Measurements from ENCODE around the gene BTBD2.

Gene BTBD2

DNA sequence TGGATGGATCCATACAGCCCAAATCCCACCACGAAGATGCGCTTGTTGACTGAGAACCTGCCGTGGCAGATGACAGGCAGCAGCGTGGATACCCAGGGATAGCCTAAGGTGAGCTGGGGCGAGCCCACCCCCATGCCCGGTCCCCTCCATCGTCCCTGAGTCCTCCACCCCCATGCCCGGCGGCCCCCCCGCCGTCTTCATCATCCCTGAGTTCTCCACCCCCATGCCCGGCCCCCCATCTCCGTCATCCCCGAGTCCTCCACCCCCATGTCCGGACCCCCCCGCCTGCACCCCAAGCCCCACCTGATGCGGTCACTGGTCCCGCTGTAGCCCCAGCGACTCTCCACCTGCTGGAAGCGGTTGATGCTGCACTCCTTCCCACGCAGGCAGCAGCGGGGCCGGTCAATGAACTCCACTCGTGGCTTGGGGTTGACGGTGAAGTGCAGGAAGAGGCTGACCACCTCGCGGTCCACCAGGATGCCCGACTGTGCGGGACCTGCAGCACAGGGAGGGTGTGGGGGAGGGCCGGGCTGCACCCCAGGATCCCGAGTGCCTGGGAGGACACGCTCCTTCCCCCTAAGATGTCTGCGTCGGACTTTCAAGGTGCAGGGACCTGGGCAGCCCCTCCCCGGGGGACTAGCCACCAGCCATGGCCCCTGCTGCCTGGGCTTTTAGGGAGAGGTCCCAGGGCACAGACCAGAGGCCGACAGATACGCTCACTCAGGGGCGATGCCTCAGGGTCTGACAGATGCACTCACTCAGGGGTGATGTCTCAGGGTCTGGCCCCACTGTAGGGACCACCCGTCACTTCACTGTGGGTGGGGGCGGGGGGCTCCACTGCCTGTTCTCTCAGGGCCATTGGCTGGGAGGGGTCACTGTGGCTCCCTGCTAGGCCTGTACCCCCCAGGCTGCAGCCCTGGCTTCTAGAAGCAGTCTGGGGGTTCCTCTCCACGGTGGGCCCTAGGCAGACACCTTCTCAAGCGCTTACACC lies 28.0 kb downstream of the BTBD2 start:
- DNase-seq (ENCODE audit: low spot score) (no peak), FAIRE-seq (no peak)

DNA sequence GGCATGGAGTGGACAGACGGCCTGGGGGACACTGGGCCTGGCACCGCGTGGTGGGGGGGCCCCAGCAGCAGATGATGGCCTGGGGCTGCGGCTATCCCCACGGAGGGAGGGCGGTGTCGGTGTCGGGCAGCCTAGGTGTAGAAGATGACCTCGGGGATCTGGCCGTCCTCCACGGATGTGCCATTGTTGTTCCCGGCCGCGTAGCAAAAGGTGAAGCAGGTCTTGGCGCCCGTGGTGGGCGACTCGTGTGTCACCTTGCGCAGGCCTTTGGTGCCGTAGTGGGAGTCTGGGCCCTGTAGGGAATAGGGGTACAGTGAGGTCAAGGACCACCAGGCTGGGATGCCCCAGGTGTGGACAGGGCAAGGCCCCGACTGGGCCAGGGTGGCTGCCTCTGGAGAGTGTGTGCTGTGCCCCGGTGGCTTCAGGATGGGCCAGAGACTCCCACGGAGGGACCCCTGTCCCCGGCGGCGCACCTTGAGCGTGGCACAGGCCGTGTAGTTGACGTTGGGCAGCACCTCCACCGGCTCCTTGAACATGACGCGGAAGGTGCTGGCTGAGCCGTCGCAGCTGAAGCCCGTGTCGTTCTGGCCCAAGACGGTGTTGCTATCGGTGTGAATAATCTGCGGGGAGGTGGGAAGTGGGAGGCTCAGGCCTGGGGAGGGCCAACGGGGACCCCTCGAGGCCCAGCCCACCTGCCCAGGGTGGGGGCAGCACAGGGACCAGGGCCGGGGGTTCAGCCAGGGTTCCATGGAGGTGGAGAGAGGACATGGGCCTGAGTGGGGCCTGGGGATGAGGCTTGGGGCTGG lies 29.0 kb downstream of the BTBD2 start:
- no peak for FAIRE-seq
- DNase-seq (ENCODE audit: low spot score) = no peak

DNA sequence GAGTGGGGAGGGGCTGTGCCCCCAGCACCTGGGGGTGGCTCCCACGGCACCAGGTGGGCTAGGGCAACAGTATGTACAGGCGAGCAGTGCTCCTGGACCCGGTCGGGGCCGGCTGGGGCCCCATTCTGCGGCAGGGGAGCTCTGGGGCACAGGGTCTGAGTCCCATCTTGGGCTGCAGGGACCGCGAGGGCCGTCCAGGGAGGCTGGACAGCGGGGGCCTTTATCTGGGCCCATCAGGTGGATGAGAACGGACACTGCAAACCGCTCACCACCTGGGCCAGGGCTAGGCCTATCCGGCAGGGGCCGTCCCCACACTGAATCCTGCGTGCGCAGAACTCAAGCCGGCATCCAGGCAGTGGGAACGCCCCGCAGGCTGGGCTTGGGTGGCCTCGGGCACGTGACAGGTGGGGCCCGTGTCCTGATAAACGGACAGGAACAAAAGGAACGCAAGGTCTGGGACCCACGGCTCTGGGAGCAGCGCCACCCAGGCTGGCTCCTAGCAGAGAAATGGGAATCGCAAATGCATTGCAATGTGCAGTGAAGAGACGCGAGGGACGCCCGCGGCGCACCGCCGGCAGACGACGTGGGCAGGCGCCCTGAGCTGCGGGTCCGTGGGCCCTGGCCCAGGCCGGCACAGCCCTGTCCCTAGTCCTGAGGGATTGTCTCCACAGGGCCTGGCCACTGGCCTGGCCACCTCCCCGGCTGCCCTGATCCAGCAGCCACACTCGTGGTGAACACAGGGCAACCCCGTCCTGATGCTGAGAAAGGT lies 29.7 kb downstream of the BTBD2 start:
- DNase-seq (ENCODE audit: low spot score) (no peak), FAIRE-seq (no peak)

DNA sequence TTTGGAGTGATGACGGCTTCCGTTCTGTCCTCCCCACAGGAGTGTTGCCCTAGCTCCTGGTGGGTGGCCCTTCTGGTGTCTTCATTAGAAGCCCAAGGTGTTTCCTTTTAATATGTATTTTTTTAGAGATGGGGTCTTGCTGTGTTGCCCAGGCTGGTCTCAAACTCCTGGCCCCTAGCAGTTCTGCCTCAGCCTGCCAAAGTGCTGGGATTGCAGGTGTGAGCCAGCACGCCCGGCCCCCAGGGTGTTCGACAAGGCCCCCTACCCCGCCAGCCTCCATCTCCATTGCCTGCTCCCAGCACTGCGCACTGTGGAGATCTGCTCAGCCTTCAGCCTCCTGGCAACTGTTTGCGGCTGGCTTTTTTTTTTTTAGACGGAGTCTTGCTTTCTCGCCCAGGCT lies 31.2 kb downstream of the BTBD2 start:
- FAIRE-seq (no peak), DNase-seq (ENCODE audit: low spot score) (no peak)

DNA sequence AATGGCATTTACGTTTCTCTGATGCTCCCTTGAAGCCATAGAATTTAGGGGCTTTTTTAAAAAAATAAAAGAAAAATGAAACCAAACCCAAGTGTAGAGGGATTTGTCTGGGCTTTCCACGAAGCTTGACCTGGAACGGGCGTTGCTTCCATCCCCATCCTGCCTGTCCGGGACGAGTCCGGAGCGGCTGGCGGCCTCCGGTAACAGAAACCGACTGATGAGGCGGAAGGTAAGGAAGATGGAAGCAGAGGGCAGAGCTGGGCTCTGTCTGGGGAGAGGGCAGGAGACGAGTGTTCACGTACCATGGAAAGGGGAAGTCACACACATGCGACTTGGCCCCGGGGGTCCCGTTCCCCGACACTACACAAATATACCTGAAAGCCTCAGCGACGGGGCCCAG lies 34.3 kb downstream of the BTBD2 start:
- no peak for DNase-seq (ENCODE audit: low spot score)
- no peak for FAIRE-seq

DNA sequence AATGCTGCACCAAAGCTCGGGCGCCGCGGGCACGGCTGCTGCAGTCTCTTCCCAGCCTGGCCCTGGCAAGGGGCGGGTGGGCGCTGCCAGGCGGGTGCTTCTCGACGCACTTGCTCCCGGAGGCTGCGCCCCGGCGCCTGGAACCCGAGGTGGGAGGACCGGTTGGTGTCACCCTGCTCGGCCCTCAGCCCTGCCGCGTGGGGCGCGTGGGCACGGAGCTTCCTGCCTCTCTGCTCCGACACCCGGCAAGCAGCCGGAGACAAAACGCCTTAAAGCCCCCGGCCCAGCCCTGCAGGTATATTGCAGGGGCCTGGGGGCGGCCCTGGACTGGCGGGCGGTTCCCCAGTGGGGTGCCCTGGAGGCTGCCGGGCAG lies 34.7 kb downstream of the BTBD2 start:
- DNase-seq (ENCODE audit: low spot score) = no peak
- no peak for FAIRE-seq

DNA sequence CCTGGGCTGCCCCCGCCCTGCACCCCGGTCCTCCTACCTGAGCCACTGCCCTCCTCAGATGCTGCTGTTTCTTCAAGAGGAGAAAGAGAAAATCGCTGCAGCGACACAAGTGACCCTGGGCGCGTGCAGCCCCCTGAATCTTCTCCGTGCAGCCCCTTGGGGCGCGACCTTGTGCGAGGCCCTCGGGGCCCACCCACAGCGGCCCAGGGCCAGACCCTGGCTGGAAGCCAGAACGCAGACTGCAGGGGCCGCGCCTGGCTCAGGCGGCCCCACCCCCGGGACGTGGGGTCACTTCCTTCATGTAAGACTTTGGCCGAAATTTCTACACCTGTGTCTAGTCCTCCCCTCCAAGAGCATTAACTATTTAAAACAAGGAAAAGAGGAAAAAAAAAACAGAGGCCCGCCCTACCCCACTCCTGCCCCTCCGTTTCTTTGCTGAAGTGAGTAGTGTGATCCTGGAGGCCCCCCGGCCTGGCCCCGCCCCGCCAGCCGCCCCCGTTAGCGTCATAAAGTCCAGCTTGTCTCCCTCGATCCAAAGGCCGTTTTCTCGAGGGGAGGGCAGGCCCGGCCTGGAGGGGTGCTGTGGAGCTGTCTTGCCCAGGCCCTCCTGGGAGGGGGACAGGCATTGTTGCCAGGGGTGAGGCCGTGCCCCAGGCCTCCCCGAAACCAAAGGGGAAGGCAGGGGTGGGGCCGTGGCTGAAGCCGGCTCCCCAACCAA lies 35.3 kb downstream of the BTBD2 start:
- DNase-seq (ENCODE audit: low spot score) = no peak
- no peak for FAIRE-seq

DNA sequence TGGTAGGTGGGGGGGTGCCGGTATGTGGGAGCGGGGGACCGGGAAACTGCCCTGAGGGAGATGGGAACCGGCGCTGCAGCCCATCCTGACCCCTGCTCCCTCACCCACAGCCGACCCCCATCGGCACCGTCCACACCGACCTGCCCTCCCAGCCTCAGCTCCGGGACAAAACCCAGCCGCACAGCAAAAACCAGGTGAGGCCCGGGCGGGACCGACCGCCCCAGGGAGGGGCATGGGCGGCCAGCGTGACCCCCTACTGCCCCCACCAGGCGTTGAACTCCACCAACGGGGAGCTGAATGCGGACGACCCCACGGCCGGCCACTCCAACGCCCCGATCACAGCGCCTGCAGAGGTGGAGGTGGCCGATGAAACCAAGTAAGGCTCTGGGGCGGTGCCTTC lies 35.9 kb downstream of the BTBD2 start:
- FAIRE-seq = no peak
- no peak for DNase-seq (ENCODE audit: low spot score)

DNA sequence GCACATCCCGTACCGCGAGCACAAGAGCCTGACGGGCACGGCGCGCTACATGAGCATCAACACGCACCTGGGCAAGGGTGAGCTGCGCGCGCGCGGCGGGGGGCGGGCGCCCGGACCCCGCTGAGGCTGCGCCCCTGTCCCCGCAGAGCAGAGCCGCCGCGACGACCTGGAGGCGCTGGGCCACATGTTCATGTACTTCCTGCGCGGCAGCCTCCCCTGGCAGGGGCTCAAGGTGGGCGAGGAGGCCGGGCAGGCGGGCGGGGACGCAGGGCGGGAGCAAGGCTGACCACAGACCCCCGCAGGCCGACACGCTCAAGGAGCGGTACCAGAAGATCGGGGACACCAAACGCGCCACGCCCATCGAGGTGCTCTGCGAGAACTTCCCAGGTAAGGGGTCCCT lies 36.5 kb downstream of the BTBD2 start:
- FAIRE-seq (no peak), DNase-seq (ENCODE audit: low spot score) (no peak)

DNA sequence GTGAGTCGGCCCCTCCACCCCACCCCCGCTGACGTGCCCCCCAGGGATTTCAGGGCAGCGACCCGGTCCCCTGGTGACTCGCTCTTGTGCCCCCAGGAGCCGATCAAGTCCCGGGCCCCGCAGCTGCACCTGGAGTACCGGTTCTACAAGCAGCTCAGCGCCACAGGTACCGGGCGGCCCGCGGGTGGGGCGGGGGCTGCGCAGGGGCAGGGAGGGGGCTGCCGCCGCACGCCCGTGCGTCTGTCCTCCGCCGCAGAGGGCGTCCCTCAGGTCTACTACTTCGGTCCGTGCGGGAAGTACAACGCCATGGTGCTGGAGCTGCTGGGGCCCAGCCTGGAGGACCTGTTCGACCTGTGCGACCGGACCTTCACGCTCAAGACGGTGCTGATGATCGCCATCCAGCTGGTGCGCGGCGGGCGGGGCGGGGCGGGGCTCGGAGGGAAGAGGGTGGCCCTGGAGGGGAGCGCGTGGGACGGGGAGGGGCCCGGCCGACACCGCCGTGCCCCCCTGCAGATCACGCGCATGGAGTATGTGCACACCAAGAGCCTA lies 37.1 kb downstream of the BTBD2 start:
- FAIRE-seq = no peak
- no peak for DNase-seq (ENCODE audit: low spot score)

DNA sequence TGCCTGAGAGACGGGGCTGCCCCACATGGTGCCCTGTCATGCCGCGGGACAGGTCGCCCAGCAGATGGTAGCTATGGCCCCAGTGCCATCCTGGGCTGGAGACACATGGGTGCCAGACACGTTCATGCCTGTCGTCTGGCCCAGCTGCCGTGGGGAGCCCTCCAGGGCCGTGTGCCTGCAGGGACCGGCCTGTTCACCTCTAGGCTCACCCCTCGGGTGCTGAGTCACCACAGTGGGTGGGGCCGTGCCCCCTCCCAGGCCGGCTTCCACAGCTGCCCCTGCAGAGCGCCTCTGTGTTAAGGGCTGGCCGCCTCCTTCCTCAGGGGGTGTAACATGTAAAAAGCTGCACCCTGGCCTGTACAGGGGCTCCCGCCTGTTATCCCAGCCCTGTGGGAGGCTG lies 38.4 kb downstream of the BTBD2 start:
- no peak for DNase-seq (ENCODE audit: low spot score)
- FAIRE-seq = no peak

DNA sequence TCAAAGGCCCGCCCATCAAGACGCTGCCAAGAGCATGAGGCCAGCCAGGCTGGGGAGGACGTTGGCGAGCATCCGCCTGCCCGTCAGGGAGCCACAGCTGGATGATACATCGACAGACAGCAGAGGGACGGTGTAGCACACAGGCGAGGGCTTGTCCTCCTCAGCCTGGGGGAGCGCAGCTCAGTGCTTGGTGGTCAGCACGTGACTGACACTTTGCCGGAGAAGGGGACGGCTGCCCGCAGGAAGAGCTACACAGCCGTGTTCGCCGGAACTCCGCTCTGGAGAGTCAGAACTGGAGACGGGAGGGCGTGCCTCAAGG lies 40.4 kb downstream of the BTBD2 start:
- no peak for FAIRE-seq
- DNase-seq (ENCODE audit: low spot score) = no peak

DNA sequence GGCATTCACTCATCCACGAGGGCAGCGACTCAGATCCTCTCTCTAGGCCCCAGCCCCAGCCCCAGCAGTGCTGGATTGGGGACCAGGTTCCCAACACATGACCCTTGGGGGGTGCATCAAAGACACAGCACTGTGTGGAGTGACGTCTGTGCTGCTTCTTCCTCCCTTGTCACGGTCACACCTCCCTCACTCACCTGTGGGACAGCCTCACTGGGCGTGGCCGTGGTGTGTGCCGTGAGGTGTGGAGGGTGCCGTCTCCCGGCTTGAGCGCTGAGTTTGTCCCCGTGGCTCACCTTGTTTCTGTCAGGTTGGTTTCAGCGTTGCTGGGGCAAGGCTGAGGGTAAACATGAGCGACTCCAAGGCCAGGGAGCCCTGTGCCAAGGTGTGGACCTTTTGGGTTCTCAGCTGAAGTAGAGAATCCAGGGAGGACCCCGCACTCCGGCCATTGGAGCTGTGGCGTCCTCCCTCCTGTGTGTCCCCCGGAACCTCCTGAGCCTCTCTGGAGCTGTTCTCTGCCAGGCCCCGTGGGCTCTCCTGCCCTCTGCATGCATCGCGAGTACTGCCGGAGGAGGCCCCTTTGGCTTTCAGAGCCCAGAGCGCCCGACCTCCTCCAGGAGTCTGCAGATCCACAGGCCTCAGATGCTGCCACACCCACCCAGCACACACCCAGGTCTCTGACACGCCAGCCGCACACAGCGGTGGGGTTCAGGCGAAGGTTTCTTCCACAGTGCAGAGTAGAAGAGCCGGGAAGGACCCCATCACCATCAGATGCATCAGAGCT lies 40.9 kb downstream of the BTBD2 start:
- no peak for DNase-seq (ENCODE audit: low spot score)
- FAIRE-seq = no peak

DNA sequence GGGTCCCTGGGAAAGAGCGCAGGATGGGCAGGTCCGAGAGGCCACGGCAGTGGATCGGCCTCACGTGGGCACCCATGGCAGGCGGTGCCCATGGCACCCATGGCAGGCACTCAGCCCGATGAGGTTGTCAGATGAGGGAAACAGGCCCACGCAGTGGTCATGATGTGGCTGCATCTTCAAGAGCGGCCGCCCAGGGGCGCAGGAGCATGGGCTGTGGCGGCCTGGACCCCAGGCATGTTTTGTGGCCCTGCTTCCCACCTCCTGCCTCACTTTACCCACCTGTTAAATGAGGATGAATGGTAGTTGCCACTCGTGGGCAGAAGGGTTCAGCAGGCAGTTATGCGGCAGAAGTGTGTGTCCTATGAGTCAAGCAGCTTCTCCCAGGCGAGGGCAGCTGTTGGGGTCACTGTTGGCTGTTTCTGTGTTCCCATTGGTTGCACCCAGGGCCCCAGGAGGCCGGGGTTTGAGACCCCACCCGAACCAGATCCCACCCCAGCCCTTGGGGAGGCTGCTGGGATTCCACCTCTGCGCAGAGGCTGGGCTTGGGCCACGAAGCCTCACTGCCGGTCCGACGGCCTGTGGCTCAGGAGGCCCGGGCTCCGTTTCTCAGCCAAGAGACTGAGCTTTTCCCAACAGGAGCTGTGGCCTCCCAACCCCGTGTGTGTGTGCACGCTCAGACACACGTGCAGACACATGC lies 44.6 kb downstream of the BTBD2 start:
- FAIRE-seq (no peak), DNase-seq (ENCODE audit: low spot score) (no peak)

DNA sequence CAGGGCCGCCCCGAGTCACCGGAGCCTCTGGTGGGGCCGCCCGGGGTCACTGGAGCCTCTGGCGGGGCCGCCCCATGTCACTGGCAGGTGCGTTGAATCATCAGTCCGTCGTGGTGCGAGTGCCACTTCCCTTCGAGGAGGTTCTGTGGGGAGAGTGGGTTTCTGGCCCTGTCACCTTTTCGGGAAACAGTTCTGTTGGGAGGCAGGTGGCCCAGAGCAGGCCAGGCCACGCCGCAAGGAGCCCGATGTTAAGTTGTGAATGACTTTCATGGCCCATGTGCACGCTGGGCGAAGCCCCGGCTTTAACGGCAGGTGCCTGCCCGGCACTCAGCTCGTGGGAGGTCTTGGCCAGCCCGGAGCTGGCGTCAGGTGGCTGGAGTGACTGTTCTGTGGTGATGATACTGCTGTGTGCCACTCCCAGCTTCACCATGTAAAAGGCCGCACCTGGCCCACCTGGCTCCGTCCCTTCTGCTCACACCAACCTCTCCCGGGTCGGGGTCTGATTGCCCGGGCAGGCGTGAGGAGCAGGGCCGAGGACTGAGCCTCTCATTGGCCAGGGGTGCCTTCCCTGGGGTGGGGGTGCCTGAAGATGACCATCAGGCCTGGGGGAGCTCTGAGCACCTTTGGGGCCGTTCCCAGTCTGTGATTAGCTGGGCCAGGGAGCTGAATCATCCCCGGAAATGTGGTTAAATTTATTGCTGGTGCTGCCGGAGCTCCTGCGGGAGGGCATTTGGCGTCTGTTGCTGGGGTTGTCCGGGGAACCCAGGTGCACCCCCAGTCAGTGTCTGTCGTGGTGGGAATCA lies 45.3 kb downstream of the BTBD2 start:
- DNase-seq (ENCODE audit: low spot score) = no peak

DNA sequence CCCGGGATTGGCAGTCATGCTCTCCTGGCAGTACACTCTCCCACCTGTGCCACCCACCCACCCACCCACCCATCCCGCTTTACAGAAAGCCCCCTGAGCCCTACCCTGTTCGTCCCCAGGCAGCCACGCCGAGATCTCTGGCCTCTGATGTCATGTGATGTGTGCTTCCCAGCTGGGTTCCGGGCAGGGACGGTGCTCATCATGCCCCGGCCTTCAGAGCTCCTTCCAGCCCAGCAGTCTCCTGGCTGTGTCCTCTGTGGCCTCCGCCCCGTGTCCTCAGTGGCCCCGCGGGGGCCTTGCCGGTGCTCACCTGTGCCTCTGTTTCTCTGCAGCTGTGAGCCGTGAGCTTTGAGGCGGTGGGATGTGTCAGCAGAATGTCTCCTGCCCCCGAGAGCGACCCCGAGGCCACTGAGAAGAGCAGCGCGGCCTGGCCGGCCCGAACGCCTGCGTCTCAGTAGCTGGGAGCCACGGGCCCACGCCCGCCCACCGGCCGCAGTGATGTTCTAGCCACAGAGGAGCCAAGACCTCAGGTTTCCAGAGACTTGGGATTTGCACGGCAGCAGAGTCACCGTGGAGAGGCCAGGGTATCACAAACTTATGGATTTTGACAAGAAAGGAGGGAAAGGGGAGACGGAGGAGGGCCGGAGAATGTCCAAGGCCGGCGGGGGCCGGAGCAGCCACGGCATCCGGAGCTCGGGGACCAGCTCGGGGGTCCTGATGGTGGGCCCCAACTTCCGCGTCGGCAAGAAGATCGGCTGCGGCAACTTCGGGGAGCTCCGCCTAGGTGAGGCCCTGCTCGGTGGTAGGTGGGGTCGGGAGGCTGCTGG lies 46.1 kb downstream of the BTBD2 start:
- DNase-seq (ENCODE audit: low spot score) (no peak), FAIRE-seq (no peak)

More for the DNA sequence above, 45.3 kb downstream of the BTBD2 start:
- no peak for FAIRE-seq

DNA sequence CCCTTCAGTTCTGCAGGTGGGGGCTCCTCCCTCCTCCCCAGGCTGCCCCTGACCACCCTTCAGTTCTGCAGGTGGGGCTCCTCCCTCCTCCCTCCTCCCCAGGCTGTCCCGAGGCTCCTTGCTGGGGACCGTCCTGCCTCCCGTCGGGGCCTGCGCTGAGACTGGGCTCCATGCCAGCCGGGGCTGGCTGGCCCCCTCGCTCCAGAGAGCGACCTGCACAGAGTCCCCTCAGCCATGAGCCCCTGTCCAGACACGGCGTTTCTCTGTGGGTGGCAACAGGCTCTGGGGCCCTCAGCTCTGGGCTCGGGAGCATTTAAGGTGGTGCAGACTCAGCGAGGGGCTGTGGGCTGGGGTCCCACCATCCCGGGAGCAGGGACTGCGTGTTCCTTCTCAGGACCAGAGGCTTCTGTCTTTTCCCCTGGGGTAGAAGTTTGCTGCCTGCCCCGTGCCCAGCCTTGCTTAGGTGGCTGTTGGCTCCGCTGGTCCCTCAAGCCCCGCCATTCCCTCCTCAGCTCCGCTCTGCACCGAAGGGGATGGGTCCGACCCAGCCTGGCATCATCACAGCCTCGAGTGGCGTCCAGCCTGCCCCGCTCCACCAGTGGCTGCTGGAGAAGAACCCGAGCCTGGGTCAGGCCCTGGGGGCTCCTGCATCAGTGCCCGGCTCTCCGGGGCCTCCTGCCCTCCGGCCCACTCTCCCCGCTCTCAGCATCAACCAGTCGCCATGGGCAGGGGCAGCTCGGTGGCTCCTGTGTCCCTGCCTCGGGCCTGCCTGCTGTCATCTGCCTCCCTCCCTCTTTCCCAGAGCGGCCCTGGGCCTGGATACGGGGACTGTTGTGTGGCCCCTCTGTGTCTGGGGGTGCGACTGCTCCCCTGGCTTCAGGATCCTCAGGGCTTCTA lies 47.0 kb downstream of the BTBD2 start:
- FAIRE-seq = no peak
- DNase-seq (ENCODE audit: low spot score) = no peak

Data from RCC 7860 (cell line).